ENCODE measurements around the gene WFIKKN2. TPM values are rescaled to one million over a fixed set of nuclear protein-coding genes. Genes with fewer than 3 reads are reported as not detected.

WFIKKN2 gene
- total and polyA plus RNA-seq, 8 donors, result 0.65 to 1.2 (median 1.0) TPM; not detected in 2

DNA sequence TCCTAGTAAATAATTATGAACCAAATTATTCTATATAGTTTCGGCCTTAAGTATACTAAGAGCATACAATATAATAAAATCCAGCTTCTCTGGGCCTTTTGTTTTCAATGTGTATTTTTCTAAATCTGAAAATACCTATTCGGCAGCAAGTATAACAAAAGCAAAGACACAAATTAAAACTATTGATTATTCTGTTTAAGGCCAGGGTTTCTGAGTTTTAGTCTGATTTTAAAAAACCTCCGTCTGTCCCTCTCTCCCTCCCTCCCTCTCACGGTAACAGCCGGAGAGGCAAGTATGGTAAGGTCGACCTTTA, 29.3 kb downstream of the WFIKKN2 start:
- no peak for ATAC-seq
- TF ChIP-seq, protein P1, sequence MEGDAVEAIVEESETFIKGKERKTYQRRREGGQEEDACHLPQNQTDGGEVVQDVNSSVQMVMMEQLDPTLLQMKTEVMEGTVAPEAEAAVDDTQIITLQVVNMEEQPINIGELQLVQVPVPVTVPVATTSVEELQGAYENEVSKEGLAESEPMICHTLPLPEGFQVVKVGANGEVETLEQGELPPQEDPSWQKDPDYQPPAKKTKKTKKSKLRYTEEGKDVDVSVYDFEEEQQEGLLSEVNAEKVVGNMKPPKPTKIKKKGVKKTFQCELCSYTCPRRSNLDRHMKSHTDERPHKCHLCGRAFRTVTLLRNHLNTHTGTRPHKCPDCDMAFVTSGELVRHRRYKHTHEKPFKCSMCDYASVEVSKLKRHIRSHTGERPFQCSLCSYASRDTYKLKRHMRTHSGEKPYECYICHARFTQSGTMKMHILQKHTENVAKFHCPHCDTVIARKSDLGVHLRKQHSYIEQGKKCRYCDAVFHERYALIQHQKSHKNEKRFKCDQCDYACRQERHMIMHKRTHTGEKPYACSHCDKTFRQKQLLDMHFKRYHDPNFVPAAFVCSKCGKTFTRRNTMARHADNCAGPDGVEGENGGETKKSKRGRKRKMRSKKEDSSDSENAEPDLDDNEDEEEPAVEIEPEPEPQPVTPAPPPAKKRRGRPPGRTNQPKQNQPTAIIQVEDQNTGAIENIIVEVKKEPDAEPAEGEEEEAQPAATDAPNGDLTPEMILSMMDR (IDR thresholded peaks at IDR 0.05), result no peak
- Histone ChIP-seq H3K36me3 (peaks cover 0 to 16% of the 10 kb centered on the region in 2 donors), H3K4me1 (peaks cover 7 to 37% of the 10 kb centered on the region in 2 donors), H3K27ac (peak overlapping the region; percentile 97 to 100), H3K9me3 (no peaks in the 10 kb centered on the region), H3K27me3 (no peaks in the 10 kb centered on the region), H3K4me3 (peak overlapping the region; percentile 88)
- intact Hi-C loops (cut with DNase I), result loop anchor here in 1 of 2 donors (5.0 kb wide), 1 partner anchor 83 kb away; no protein-coding TSS in a partner anchor
- peak in 1 of 4 donors; percentile 19 for DNase-seq

DNA sequence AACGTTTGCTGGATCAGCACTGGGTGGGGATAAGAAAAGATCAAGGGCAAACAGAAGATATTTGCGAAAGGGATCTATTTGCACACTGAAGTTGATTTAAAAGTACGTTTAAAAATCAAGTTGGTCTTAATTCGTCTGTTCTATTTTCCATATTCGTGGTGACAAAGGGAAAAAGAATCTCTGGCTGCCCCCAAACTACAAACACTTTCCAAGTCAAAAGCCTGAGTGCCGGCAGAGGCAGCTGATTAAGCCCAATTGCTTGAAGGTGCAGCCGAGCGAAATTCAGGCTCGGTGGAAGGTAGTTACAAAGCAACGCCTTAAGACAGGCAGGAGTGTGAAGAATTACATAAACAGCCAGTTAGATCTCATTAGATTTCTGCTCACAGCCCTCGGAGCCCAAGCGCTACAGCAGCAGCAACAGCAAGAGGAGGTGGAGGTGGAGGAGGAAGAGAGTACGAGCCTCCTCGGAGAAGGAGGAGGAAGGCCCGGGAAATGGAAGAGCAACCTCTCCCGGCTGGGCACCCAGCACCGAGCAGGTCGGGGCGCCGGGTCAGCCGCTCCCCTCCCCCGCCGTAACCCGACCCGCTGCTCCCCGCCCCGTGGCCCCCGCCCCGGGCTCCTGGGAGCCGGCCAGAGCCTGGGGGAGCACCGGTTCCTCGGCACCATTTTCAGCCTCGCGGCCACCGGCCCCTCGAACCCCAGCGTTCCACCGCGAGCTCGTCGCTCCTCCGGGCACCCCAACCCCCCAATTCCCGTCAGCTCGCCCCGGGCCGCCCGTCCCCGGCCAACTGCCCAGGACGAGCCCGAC, 29.9 kb downstream of the WFIKKN2 start:
- peak; percentile 6 for ATAC-seq
- intact Hi-C loops (cut with DNase I), result loop anchor here in 1 of 2 donors (5.0 kb wide), 1 partner anchor 82 kb away; no protein-coding TSS in a partner anchor
- H3K9me3 ChIP-seq, result no peaks in the 10 kb centered on the region

DNA sequence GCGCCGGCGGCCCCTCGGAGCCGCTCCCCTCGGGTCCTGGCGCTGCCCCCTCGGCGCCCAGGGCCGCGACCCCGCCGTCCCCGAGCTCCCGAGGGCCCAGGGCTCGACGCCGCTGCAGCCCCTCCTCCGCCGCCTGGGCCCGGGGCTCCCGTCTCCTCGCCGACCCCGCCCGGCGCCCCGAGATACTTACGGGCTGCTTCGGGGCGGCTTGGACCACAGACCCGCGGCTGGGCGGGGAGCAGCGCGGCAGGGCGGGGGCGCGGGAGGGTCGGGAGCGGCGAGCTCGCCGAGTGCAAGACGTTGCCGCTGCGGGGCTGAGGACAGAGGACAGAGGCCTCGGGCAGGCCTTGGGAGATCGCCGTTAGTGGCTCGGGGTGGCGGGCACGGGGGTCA, 30.5 kb downstream of the WFIKKN2 start:
- TF ChIP-seq, protein P1 (IDR thresholded peaks at IDR 0.05), result no peak

More for the DNA sequence above, 29.9 kb downstream of the WFIKKN2 start:
- TF ChIP-seq, protein P1 (IDR thresholded peaks at IDR 0.05), result no peak
- Histone ChIP-seq H3K4me1 (peaks cover 7 to 37% of the 10 kb centered on the region in 2 donors), H3K36me3 (peaks cover 0 to 16% of the 10 kb centered on the region in 2 donors), H3K27ac (peak overlapping the region; percentile 97 to 100), H3K27me3 (no peaks in the 10 kb centered on the region), H3K4me3 (peak overlapping the region; percentile 88)
- peak; percentile 44 to 91 (median 55) for DNase-seq

DNA sequence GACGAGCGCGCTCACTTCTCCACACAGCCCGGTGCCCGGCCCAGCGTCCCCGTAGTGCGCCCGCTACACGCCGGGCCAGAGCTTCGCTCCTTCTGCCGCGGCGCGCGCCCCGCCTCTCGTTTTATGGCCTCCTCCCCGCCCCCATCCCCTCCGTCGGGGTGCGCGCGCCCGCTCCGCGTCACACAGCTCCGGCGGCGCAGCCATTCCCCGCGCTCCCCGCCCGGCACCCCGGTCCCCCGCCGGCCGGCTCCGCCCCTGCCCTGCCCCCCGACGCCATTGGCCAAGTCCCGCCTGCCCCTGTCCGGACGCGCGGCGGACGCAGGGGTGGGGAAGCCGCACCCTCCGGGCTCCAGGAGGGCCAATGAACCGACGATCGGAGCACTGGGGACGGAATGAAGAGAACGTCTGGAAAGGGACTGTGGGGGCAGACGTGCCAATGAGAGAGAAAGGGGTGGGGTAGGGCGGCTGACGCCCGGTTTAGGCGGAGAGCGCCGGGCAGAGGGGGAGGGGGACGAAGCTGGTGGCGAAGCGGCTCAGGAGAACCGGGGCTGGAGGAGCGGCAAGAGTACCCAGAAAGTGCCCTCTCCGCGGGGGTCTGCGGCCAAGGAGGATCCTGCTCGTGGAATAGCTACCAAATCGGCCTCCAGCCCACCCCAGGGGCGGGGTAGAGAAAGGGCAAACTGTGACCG, 31.0 kb downstream of the WFIKKN2 start, which contains the start of gene TOB1:
TOB1 (minus strand) TSS at position 94 of the 689 bp plus-strand sequence. CDS start 2,337 bp downstream, outside the sequence.
- TF ChIP-seq, protein P1 (IDR thresholded peaks at IDR 0.05), result no peak
- DNase-seq, result peak; percentile 96 to 100 (median 98)
- peak; percentile 83 for ATAC-seq
- Histone ChIP-seq H3K4me3 (peak within 1 kb of the TSS; percentile 88), H3K9me3 (no peaks in the 10 kb centered on the region), H3K27ac (peak within 1 kb of the TSS; percentile 97 to 100), H3K27me3 (no peaks in the 10 kb centered on the region), H3K4me1 (peaks cover 4 to 44% of the 10 kb centered on the region in 2 donors), H3K36me3 (peaks cover 0 to 13% of the 10 kb centered on the region in 2 donors)
- intact Hi-C loops (cut with DNase I), result loop anchor here in 1 of 2 donors (5.0 kb wide), 1 partner anchor 81 kb away; no protein-coding TSS in a partner anchor

More for the DNA sequence above, 30.5 kb downstream of the WFIKKN2 start:
- Histone ChIP-seq H3K4me3 (peak overlapping the region; percentile 88), H3K27ac (peak overlapping the region; percentile 97 to 100), H3K27me3 (no peaks in the 10 kb centered on the region), H3K4me1 (peaks cover 7 to 41% of the 10 kb centered on the region in 2 donors), H3K36me3 (peaks cover 0 to 16% of the 10 kb centered on the region in 2 donors), H3K9me3 (no peaks in the 10 kb centered on the region)
- ATAC-seq, result no peak
- intact Hi-C loops (cut with DNase I), result loop anchor here in 1 of 2 donors (5.0 kb wide), 1 partner anchor 81 kb away; no protein-coding TSS in a partner anchor
- no peak for DNase-seq

All from left lung (tissue), 10 donors.